Left renal cortex interstitium (tissue), 4 donors: ENCODE results near the gene SERPINI2. TPM values are rescaled to one million over a fixed set of nuclear protein-coding genes. Genes with fewer than 3 reads are reported as not detected.

Experiments
- DNase-seq, 4 donors: peaks; one replicate each; pipeline ENCODE4 v3.0.0-alpha.2; 2013; ENCODE audit warnings: low read depth in 4 of 4, low spot score in 2 of 4, missing footprints in 1 of 4
- polyA plus RNA-seq, 4 donors: library from polyadenylated mRNA; unstranded; fragments of 120-200 nt; gene quantifications; one replicate each; pipeline ENCODE4 v1.2.1, GENCODE V29; 2013; ENCODE audit not compliant: insufficient read length in 4 of 4

Gene SERPINI2, protein sequence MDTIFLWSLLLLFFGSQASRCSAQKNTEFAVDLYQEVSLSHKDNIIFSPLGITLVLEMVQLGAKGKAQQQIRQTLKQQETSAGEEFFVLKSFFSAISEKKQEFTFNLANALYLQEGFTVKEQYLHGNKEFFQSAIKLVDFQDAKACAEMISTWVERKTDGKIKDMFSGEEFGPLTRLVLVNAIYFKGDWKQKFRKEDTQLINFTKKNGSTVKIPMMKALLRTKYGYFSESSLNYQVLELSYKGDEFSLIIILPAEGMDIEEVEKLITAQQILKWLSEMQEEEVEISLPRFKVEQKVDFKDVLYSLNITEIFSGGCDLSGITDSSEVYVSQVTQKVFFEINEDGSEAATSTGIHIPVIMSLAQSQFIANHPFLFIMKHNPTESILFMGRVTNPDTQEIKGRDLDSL
- 1 to 10 TPM in 2 of 4 donors, under 1 TPM in 2; 0.46 to 2.7 (median 1.3) TPM for polyA plus RNA-seq

GRCh38 chr3:167473863-167474262, at the start of gene SERPINI2:
SERPINI2 (minus strand) TSS chr3:167474042; CDS start chr3:167471834, 2,208 bp downstream.
- no peak for DNase-seq

DNA sequence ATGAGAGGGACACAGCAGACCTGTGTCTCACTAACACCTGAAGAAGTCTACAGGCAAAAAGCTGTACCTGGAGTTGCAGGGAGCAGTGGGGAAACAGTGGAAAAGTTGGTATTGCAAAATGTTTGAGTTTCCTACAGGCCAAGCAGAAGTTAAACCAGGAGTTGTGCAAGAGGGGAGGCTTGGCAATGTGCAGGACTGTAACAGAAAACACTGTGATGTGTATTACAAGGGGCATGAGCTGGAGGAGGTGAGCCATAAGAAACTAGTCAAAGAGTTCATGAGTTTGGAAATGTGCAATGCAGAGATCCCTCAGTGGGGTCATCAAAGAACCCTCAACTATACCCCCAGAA, 47.1 kb upstream of the SERPINI2 start:
- DNase-seq = no peak

DNA sequence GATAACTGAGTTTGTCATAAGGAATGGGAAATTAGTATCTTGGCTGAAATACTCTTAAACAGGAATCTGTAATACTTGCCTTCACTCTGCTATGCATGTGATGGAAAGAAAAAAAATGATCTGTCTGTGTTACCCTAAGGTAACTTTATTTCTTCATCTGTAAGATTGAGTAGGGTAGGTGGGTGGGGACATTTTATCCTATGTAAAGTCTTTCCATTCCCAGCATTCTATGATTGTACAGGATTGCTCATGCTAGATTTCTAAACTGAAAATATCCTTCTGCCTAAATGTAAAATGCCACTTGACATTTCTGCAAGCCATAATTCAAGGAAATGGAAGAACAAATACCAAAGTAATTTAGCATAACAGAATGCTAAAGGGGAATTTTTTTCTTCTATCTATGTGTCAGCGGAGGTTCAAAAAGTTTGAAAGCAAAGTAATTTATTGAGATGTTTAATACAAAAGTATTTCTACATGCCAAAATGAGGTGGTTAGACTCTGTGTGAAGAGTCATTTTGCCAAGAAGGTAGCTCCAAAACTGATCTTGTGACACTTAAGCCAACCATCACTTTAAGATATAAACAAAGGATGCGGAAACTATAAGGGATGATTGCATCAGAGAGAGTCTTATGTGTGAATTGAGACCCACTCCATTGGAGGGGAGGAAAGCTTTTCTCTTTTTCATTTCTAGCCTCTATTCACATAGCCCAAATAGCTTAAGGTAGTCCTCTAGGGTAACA, 46.6 kb upstream of the SERPINI2 start:
- DNase-seq = no peak

DNA sequence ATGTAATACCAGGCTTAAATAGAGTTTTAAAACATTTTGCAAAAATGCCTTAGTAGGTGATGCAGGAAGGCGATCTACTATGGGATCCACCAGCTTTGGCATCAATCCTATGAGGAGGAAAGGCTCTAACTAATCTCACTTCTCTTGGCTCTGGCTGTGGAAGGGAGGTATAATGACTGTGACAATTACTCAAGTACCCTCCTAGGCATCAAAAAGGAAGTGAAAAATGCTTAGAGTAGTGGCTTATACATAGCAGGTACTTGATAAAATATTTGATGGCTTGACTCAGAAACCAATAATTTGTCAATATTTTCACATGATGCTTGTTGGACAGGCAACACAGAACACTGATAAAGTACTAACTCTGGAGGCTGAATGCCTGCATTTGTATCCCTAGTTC, 34.1 kb upstream of the SERPINI2 start:
- DNase-seq = no peak

DNA sequence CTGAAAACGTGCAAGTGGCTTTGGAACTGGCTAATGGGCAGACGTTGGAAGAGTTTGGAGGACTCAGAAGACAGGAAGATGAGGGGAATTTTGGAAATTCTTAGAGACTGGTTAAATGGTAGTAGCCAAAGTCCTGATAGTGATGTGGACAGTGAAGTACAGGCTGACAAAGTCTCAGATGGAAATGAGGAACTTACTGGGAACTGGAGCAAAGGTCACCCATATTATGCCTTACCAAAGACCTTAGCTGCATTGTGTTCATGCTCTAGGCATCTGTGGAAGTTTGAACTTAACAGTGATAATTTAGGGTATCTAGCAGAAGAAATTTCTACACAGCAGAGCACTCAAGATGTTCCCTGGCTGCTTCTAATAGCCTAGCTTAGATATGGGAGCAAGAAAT, 28.6 kb upstream of the SERPINI2 start:
- no peak for DNase-seq

- DNase-seq = no peak
Measured at GRCh38 chr3:167501941-167502340, 28.1 kb upstream of the SERPINI2 start.

DNA sequence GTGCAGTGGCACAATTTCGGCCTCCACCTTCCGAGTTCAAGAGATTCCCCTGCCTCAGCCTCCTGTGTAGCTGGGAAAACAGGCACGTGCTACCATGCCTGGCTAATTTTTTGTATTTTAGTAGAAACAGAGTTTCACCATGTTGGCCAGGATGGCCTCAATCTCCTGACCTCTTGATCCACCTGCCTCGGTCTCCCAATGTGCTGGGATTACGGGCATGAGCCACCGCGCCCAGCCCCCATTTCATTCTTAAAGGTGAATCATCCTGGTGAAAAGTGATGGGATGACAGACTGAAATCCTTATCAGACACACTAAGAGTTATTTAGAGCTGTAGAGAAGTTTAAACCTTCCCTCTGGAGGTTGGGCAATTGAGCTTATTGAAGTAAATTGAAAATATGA, 24.1 kb upstream of the SERPINI2 start:
- no peak for DNase-seq

DNA sequence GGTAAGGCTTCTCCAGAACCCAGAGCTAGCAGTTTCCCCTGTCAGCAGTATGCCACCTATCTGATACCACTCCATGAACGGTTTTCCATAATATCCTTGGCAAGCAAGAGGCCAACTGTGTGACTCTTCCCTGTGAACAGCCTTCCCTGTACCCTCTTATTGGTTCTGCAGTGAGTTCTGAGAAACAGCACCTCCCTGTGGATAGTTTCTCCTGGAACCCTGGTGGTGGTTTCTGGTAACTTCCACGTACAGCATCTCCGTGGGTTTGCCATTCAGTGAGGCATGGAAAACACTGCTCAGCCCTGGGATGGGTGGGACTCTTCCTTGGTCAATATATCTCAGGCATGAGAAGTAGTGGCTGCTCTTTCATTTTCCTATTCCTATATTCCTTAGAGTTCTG, 19.4 kb upstream of the SERPINI2 start:
- no peak for DNase-seq

GRCh38 chr3:167491621-167492020, 17.8 kb upstream of the SERPINI2 start:
- no peak for DNase-seq

- no peak for DNase-seq
Measured at GRCh38 chr3:167489571-167489970, 15.7 kb upstream of the SERPINI2 start.

DNA sequence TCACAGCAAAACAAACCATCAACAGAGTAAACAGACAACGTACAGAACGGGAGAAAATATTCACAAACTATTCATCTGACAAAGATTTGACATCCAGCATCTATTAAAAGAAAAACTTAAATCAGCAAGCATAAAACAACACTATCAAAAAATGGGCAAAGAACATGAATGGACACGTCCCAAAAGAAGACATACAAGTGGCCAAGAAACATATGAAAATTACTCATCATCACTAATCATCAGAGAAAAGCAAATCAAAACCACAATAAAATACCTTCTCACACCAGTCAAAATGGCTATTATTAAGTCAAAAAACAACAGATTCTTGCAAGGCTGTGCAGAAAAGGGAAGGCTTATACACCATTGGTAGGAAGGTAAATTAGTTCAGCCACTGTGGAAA, 13.7 kb upstream of the SERPINI2 start:
- DNase-seq = no peak

DNA sequence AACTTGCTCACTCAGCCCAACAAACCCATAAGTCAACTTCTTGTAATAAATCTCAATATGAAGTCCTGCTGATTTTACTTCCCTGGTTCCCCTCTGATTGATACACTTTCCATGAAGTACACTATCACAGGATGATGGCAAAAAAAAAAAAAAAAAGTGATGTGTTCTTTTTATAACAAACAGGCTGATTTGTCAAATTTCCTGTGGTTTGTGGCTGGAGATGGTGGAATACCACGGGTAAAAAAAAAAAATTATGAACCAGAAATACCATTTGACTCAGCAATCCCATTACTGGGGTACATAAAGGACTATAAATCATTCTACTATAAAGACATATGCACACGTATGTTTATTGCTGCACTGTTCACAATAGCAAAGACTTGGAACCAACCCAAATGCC, 10.7 kb upstream of the SERPINI2 start:
- DNase-seq = no peak

DNA sequence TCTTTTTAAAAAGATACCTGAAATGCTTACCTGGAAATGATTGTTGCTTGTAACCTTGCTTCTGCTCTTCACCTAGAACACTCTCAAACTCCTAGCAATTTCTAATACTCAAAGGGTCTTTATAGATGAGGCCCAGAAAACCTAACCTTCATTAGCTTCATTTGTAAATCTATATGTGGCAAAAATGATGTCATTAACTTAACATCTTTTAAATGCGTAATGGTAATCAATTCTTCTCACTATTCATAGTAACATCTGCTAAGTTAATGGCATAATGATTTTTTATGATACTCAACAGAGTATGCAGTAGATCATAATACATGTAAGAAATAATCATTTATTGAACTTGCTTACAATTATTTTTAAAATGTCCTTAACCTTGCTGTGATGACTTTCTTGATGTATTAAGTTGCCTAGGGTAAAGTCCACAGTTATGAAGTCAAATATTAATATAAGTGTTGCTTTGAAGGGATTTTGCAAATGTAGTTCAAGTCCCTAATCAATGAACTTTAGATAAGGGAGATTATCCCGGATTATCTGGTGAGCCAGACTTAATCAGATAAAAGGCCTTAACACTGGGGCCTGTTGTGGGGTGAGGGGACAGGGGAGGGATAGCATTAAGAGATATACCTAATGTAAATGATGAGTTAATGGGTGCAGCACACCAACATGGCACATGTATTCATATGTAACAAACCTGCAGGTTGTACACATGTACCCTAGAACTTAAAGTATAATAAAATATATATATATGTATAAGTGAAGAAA, 10.1 kb upstream of the SERPINI2 start:
- DNase-seq = no peak

DNA sequence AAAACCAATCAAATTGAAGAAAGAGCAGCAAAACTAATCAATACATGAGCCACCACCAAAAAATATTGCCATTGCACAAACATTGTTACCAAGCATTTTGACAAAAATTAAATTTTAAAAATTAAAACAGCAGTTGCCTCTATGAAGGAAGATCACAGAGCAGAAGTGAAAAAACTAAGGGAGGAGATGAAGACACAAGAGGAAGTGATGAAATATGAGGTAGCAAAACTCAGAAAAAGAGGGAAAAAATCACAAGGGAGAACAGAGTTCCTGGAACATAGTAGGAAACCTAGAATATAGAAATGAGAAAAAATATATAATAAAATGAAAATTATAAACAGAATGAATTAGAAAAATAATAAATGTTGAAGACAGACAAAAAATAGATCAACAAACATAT, 7.3 kb upstream of the SERPINI2 start:
- DNase-seq = no peak

DNA sequence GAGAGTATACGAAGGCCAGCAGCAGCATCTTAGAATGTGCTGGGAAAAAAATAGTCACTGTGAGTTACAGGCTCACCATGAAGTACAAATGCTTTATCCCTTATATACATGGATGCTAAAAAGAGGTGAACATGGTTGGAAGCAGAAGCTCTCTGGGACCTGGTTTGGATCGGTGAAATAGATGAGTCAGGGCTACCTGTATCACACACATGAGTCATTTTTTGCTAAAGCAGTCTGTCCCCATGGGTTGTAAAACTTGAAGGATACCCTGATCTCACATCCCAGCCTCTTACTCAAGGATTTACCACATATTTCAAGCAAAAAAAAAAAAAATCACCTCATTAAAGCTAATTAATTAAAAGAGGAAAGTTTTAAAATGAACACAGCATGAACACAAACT, 6.9 kb upstream of the SERPINI2 start:
- DNase-seq = no peak

DNA sequence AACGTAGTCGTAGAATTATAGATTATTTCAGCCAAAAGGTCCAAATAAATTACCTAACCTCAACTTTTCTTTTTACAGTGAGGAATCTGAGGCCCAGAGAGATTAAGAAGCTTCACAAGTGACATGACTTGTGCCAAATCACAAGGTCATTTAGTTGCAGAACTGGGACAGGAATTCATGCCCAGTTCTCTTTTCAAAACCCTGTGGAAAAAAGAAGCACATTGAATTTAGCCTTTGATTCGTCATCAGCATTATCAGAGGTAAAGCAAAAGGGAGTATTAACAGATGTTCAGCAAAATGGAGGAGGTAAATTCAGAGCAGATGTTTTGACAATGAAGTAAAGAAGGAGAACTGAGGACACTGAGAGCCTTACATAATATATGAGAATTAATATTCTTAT, 4.5 kb downstream of the SERPINI2 start:
- no peak for DNase-seq

- no peak for DNase-seq
Measured at GRCh38 chr3:167467848-167468611, 5.8 kb downstream of the SERPINI2 start.

GRCh38 chr3:167466966-167467365, 6.9 kb downstream of the SERPINI2 start:
- DNase-seq = no peak

DNA sequence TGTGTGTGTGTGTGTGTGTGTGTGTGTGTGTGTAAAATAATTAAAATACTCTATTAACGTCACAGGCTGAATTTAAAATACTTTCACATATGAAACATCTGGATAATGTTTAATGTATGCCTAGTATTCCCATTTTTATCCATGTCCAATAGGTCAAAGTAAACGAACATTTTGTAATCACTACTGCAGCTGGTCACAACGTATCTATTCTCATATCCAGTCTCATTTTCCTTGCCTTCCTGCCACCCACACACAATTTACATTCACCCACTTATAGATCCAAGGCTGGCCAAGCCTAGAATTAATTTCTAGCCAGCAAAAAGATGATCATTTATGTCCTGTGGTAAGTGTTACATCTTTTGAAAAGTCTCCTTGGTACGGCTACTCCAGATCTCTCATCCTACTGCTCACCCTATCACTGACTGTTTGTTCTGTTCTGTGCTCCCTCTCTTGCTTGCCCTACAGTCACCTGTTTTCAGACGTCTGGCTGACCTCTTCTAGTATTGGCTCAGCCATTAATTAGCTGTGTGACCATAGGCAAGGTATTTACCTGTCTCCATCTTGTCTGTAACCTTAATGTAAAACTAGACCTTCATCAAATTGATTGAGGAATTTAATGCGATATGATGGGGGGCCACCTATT, 17.6 kb downstream of the SERPINI2 start:
- no peak for DNase-seq

GRCh38 chr3:167453815-167454214, 20.0 kb downstream of the SERPINI2 start:
- DNase-seq = no peak
